Keratinocyte (primary cell): ENCODE results near the gene ZNF442. TPM values are rescaled to one million over a fixed set of nuclear protein-coding genes. Genes with fewer than 3 reads are reported as not detected.

Experiments used
- DNase-seq: peaks from one replicate; pipeline ENCODE4 v3.0.0-alpha.2; 2011; ENCODE audit warnings: low read depth, missing footprints, low spot score
- FAIRE-seq: peaks from 2 replicates; lab custom pipeline; 2011; peaks lifted over from hg19 to GRCh38; lab: Jason Lieb, UNC
- H2AFZ ChIP-seq: 2 replicates; pipeline ENCODE4 v1.6.0; 2012; ENCODE audit warnings: low read length, control low read depth, inconsistent platforms; ENCODE audit not compliant: control insufficient read depth
- H3K27ac ChIP-seq: 2 replicates; pipeline ENCODE4 v1.5.1; 2011; ENCODE audit warnings: low read length; ENCODE audit not compliant: control insufficient read depth, insufficient read depth
- H3K27me3 ChIP-seq: 3 replicates; pipeline ENCODE4 v1.6.0; 2011; ENCODE audit warnings: low read length; ENCODE audit not compliant: control insufficient read depth, insufficient read depth; ENCODE audit errors: extremely low read depth
- H3K36me3 ChIP-seq, 2 experiments: 2 replicates in 1 of 2; 3 replicates in 1 of 2; pipeline ENCODE4 v1.5.1; 2011; ENCODE audit warnings: low read length in 2 of 2, mild to moderate bottlenecking in 1 of 2; ENCODE audit not compliant: control insufficient read depth in 2 of 2, insufficient read depth in 2 of 2; ENCODE audit errors: extremely low read depth in 1 of 2
- H3K4me1 ChIP-seq: 3 replicates; pipeline ENCODE4 v1.5.1; 2011; ENCODE audit warnings: low read length; ENCODE audit not compliant: control insufficient read depth, insufficient read depth; ENCODE audit errors: extremely low read depth
- H3K4me2 ChIP-seq: 3 replicates; pipeline ENCODE4 v1.6.0; 2011; ENCODE audit warnings: low read depth, low read length; ENCODE audit not compliant: control insufficient read depth, insufficient read depth; ENCODE audit errors: extremely low read depth
- H3K4me3 ChIP-seq, 3 experiments: fragments of 200-600 bp in 1 of 3; sonication (generic) in 1 of 3; 2 replicates in 2 of 3; 3 replicates in 1 of 3; pipeline ENCODE4 v1.5.1; 2011 to 2016; ENCODE audit warnings: low read length in 3 of 3, mild to moderate bottlenecking in 3 of 3, control low read depth in 2 of 3, inconsistent platforms in 1 of 3, low read depth in 1 of 3, mixed read lengths in 1 of 3, mixed run types in 1 of 3, moderate library complexity in 1 of 3; ENCODE audit not compliant: control insufficient read depth in 2 of 3, insufficient read depth in 2 of 3; ENCODE audit errors: extremely low read depth in 1 of 3
- H3K79me2 ChIP-seq: 2 replicates; pipeline ENCODE4 v1.6.0; 2012; ENCODE audit warnings: low read length; ENCODE audit not compliant: control insufficient read depth, insufficient read depth
- H3K9ac ChIP-seq: 3 replicates; pipeline ENCODE4 v1.6.0; 2011; ENCODE audit warnings: low read length; ENCODE audit not compliant: control insufficient read depth, insufficient read depth; ENCODE audit errors: extremely low read depth
- H3K9me1 ChIP-seq: 3 replicates; pipeline ENCODE4 v1.6.0; 2011; ENCODE audit warnings: low read length; ENCODE audit not compliant: control insufficient read depth, insufficient read depth; ENCODE audit errors: extremely low read depth
- H3K9me3 ChIP-seq: 2 replicates; pipeline ENCODE4 v1.5.1; 2012; ENCODE audit warnings: low read depth, low read length; ENCODE audit not compliant: control insufficient read depth
- H4K20me1 ChIP-seq: 3 replicates; pipeline ENCODE4 v1.6.0; 2011; ENCODE audit warnings: low read length; ENCODE audit not compliant: control insufficient read depth, insufficient read depth; ENCODE audit errors: extremely low read depth
- CTCF ChIP-seq, 3 experiments: IDR thresholded peaks in 1 of 3; conservative IDR thresholded peaks in 1 of 3; optimal IDR thresholded peaks in 1 of 3; 2 replicates in 2 of 3; 3 replicates in 1 of 3; pipeline versions ENCODE3 to v1.5.1; 2011; ENCODE audit warnings: low read length in 3 of 3, mild to moderate bottlenecking in 3 of 3, moderate library complexity in 2 of 3, control low read depth in 1 of 3, inconsistent platforms in 1 of 3; ENCODE audit not compliant: insufficient read depth in 2 of 3; ENCODE audit errors: extremely low read depth in 1 of 3
- EZH2 ChIP-seq: IDR thresholded peaks from one replicate; pipeline ENCODE4 v1.6.1; 2012; ENCODE audit warnings: inconsistent platforms, mild to moderate bottlenecking, low read length, moderate library complexity
- dilution Hi-C: fragments of 300-500 bp; cut with MboI; formaldehyde crosslinking; loops from one replicate; pipeline ENCODE4 v1.7.0; 2020; ENCODE audit warnings: low sequenced_read_pairs; ENCODE audit not compliant: extremely low pct_ligation_motif_present
- polyA plus RNA-seq, 5 experiments: library from polyadenylated mRNA; depleted of rRNA in 3 of 5; stranded (reverse) in 3 of 5; stranded (forward) in 1 of 5; unstranded in 1 of 5; fragments of >200 nt; gene quantifications; 1 replicate in 1 of 5; 2 replicates in 3 of 5; 3 replicates in 1 of 5; pipeline versions ENCODE4 v1.2.1 to v1.2.3, GENCODE V29; 2011 to 2012; ENCODE audit warnings: missing spikeins in 2 of 5, low read depth in 1 of 5, low replicate concordance in 1 of 5

Gene ZNF442
- polyA plus RNA-seq, 1 donor (not counting 4 experiments of a cell fraction or from before 2014, with no cell fraction given), result 0.89 TPM

GRCh38 chr19:12325690-12326089 lies 39.8 kb downstream of the ZNF442 start:
- TF ChIP-seq CTCF (optimal IDR thresholded peaks at IDR 0.05 in 1 of 3, IDR thresholded peaks at IDR 0.05 in 1 of 3, conservative IDR thresholded peaks at IDR 0.05 in 1 of 3; ENCODE audit: extremely low read depth in 1 of 3, insufficient read depth in 2 of 3, low read length in 3 of 3) (no peak), EZH2 (no peak)
- Histone ChIP-seq H3K4me3 (no peak overlapping the region), H3K4me2 (no peak overlapping the region), H3K9ac (no peak overlapping the region), H3K9me3 (peaks cover 2% of the 10 kb centered on the region), H3K4me1 (no peaks in the 10 kb centered on the region), H3K9me1 (no peaks in the 10 kb centered on the region), H3K79me2 (peaks cover 1% of the 10 kb centered on the region), H3K36me3 (no peaks in the 10 kb centered on the region), H3K27me3 (no peaks in the 10 kb centered on the region), H4K20me1 (no peaks in the 10 kb centered on the region), H3K27ac (no peak overlapping the region), H2AFZ (no peak overlapping the region)
- dilution Hi-C loops, result no loop called here
- DNase-seq, result no peak
- FAIRE-seq, result peak; percentile 29

GRCh38 chr19:12318782-12319413 lies 46.6 kb downstream of the ZNF442 start:
- Histone ChIP-seq H3K4me3 (no peak overlapping the region), H3K36me3 (peaks cover 0 to 6% of the 10 kb centered on the region in 2 experiments), H3K9me1 (no peaks in the 10 kb centered on the region), H3K9me3 (peaks cover 16% of the 10 kb centered on the region), H3K9ac (no peak overlapping the region), H4K20me1 (no peaks in the 10 kb centered on the region), H2AFZ (no peak overlapping the region), H3K27ac (no peak overlapping the region), H3K79me2 (no peaks in the 10 kb centered on the region), H3K4me2 (no peak overlapping the region), H3K4me1 (no peaks in the 10 kb centered on the region), H3K27me3 (no peaks in the 10 kb centered on the region)
- TF ChIP-seq CTCF (optimal IDR thresholded peaks at IDR 0.05 in 1 of 3, IDR thresholded peaks at IDR 0.05 in 1 of 3, conservative IDR thresholded peaks at IDR 0.05 in 1 of 3; ENCODE audit: extremely low read depth in 1 of 3, insufficient read depth in 2 of 3, low read length in 3 of 3) (no peak), EZH2 (no peak)
- dilution Hi-C loops, result no loop called here
- FAIRE-seq (peak; percentile 41), DNase-seq (no peak)
